ENCODE results near the gene FAM186B.

Gene FAM186B

DNA sequence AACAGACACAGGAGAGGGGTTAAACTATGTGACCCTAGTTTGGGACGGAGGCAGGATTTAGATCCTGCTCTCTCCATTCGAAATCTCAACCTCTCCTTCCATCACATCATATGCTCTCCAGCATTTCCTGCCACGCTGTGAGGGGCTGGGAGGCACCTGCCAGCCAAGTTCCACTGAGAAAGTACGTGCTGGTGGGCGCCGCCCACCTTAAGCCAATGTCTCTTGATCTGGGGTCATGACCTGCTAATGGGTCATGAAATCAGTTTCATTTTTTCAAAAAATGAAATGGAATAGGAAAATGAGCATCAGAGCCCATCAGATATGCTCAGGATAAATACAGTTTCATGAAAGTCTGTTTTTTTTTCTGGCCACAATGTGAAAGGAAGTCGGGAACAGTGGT lies 44.7 kb downstream of the FAM186B start:
- Histone ChIP-seq H3K36me3 (ENCODE audit: insufficient read depth, low read length) (peaks cover 92% of the 10 kb centered on the region), H3K9me2 (ENCODE audit: low read depth, low read length) (no peaks in the 10 kb centered on the region), H3K27me3 (ENCODE audit: insufficient read depth, low read length) (no peaks in the 10 kb centered on the region), H3K4me1 (ENCODE audit: insufficient read depth, low read length, severe bottlenecking) (no peaks in the 10 kb centered on the region), H3K79me2 (ENCODE audit: insufficient read depth, low read length) (no peaks in the 10 kb centered on the region), H3F3A (ENCODE audit: insufficient read depth, low read length) (no peaks in the 10 kb centered on the region), H3K9ac (ENCODE audit: low read length) (no peak overlapping the region), H3K27ac (ENCODE audit: low read depth, low read length, poor library complexity, severe bottlenecking) (no peak overlapping the region), H3K9me3 (ENCODE audit: low read length) (no peaks in the 10 kb centered on the region), H4K20me1 (ENCODE audit: insufficient read depth, low read length) (no peaks in the 10 kb centered on the region), H3K4me2 (ENCODE audit: low read length) (no peak overlapping the region), H2AFZ (ENCODE audit: low read length) (no peak overlapping the region), H3K4me3 (ENCODE audit: low read depth, low read length, poor library complexity, severe bottlenecking) (no peak overlapping the region)
- no peak for TF ChIP-seq EZH2 (IDR thresholded peaks at IDR 0.05; ENCODE audit: borderline replicate concordance, low read length)
- no peak for TF ChIP-seq CTCF (IDR thresholded peaks at IDR 0.05; ENCODE audit: low read length)

DNA sequence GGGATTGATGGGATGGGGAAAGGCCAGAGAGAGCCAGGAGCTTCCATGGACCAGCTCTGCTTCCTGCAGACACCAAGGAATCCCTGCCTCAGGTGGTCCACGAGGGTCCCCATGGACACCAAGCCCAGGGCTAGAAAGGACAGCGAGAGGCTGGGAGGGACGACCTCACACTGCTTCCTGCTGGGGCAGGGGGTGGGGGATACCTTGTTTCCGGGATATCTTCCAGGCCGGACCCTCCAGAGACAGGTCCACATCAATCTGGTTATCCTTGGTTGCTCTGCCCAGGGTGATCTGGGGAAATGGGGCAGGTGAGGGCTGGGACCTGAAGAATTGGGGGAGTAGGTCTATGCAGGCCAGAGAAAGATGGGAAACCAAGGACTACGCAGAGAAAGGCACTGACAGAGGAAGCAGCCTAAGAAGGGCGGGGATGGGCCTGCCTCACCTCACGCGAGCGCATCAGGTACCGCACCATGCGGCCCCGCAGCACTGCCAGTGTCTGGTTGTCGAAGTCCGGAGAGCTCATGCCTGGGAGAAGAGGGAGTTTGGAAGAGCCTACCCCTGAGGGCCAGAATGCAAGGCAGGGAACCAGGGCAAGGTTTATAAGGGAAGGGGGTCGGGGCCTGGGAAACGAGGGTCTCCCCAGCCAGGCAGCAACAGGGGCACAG lies 46.3 kb downstream of the FAM186B start:
- no peaks in the 10 kb centered on the region for H3K4me1 ChIP-seq (ENCODE audit: insufficient read depth, low read length, severe bottlenecking)
- no peak overlapping the region for H3K4me3 ChIP-seq (ENCODE audit: low read depth, low read length, poor library complexity, severe bottlenecking)
- H3K9me2 ChIP-seq (ENCODE audit: low read depth, low read length) = no peaks in the 10 kb centered on the region
- no peaks in the 10 kb centered on the region for H3K27me3 ChIP-seq (ENCODE audit: insufficient read depth, low read length)
- H4K20me1 ChIP-seq (ENCODE audit: insufficient read depth, low read length) = no peaks in the 10 kb centered on the region
- H3K4me2 ChIP-seq (ENCODE audit: low read length) = no peak overlapping the region
- no peak overlapping the region for H3K9ac ChIP-seq (ENCODE audit: low read length)
- no peak overlapping the region for H3K27ac ChIP-seq (ENCODE audit: low read depth, low read length, poor library complexity, severe bottlenecking)
- H3K36me3 ChIP-seq (ENCODE audit: insufficient read depth, low read length) = peaks cover 80% of the 10 kb centered on the region
- H3K79me2 ChIP-seq (ENCODE audit: insufficient read depth, low read length) = no peaks in the 10 kb centered on the region
- no peaks in the 10 kb centered on the region for H3F3A ChIP-seq (ENCODE audit: insufficient read depth, low read length)
- H2AFZ ChIP-seq (ENCODE audit: low read length) = no peak overlapping the region
- no peaks in the 10 kb centered on the region for H3K9me3 ChIP-seq (ENCODE audit: low read length)
- TF ChIP-seq EZH2 (IDR thresholded peaks at IDR 0.05; ENCODE audit: borderline replicate concordance, low read length) (no peak), CTCF (IDR thresholded peaks at IDR 0.05; ENCODE audit: low read length) (no peak)

DNA sequence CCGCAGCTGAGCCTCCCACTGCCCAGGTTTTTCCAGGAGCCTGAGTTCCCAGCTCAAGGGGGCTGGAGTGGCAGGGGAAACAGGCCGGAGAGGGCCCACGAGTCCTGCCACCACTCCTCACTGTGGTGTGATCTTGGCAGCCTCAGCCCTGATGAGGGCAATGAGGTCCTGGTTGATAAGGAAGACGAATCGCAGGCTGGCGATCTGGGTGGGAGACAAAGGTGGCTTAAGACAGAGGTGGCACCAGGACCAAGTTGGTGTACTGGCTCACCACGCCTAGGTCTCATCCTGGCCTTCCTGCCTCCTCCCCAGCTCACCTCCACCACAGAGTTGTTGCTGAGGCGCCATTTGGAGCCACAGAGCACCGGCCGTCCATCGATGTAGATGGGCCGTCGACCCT lies 46.9 kb downstream of the FAM186B start:
- Histone ChIP-seq H3K4me2 (ENCODE audit: low read length) (no peak overlapping the region), H3K4me1 (ENCODE audit: insufficient read depth, low read length, severe bottlenecking) (no peaks in the 10 kb centered on the region), H3K9ac (ENCODE audit: low read length) (no peak overlapping the region), H3K79me2 (ENCODE audit: insufficient read depth, low read length) (no peaks in the 10 kb centered on the region), H3K27ac (ENCODE audit: low read depth, low read length, poor library complexity, severe bottlenecking) (no peak overlapping the region), H3K36me3 (ENCODE audit: insufficient read depth, low read length) (peaks cover 74% of the 10 kb centered on the region), H3K9me3 (ENCODE audit: low read length) (no peaks in the 10 kb centered on the region), H4K20me1 (ENCODE audit: insufficient read depth, low read length) (no peaks in the 10 kb centered on the region), H3K27me3 (ENCODE audit: insufficient read depth, low read length) (no peaks in the 10 kb centered on the region), H3K4me3 (ENCODE audit: low read depth, low read length, poor library complexity, severe bottlenecking) (no peak overlapping the region), H2AFZ (ENCODE audit: low read length) (no peak overlapping the region), H3F3A (ENCODE audit: insufficient read depth, low read length) (no peaks in the 10 kb centered on the region), H3K9me2 (ENCODE audit: low read depth, low read length) (no peaks in the 10 kb centered on the region)
- TF ChIP-seq EZH2 (IDR thresholded peaks at IDR 0.05; ENCODE audit: borderline replicate concordance, low read length) = no peak
- TF ChIP-seq CTCF (IDR thresholded peaks at IDR 0.05; ENCODE audit: low read length) = no peak
